ENCODE data around the gene CRB3. TPM values are rescaled to one million over a fixed set of nuclear protein-coding genes. Genes with fewer than 3 reads are reported as not detected.

Gene CRB3
- total and polyA plus RNA-seq, 2 donors (not counting 3 experiments of a cell fraction or from before 2014, with no cell fraction given) = not detected

DNA sequence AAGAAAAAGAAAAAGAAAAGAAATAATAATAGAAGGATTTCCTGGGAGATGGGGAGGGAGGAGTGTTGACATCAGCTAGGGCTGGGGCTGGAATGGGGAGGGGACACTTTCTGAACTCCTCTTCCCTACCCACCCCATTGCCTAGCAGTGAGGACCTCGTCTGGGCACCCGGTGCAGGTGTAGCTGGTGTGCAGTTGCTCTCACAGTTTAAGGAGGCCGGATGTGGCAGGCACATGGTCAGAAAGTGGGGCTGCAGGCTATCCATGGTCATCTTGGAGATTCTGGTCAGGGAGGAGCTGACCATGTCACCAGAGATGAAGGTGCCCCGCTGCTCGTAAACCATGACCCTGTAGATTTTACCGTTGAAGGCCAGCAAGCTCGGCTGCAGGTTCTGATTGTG lies 46.5 kb downstream of the CRB3 start:
- H3K9ac ChIP-seq (replicated peaks; ENCODE audit: extremely low read depth, insufficient read depth, low read length) = no peak overlapping the region
- no peaks in the 10 kb centered on the region for H4K20me1 ChIP-seq (replicated peaks; ENCODE audit: control insufficient read depth, extremely low read depth, insufficient read depth, low read length)
- no peaks in the 10 kb centered on the region for H3K9me3 ChIP-seq (replicated peaks; ENCODE audit: control insufficient read depth, insufficient read depth, low read length)
- no peak overlapping the region for H3K4me2 ChIP-seq (ENCODE audit: insufficient read depth, low read length)
- H3K36me3 ChIP-seq (ENCODE audit: control insufficient read depth in 2 of 2, extremely low read depth in 1 of 2, insufficient read depth in 2 of 2, low read length in 2 of 2) = no peaks in the 10 kb centered on the region
- no peak overlapping the region for H3K4me3 ChIP-seq (replicated peaks in 1 of 3; ENCODE audit: insufficient read depth in 1 of 3, low read depth in 1 of 3, low read length in 3 of 3)
- no peak for FAIRE-seq
- H3K27ac ChIP-seq (ENCODE audit: insufficient read depth, low read depth, low read length) = no peak overlapping the region
- dilution Hi-C loops (cut with MboI; ENCODE audit: extremely low pct_ligation_motif_present, low sequenced_read_pairs) = no loop called here
- no peaks in the 10 kb centered on the region for H3K79me2 ChIP-seq (ENCODE audit: control insufficient read depth, insufficient read depth, low read length)
- no peak for DNase-seq (ENCODE audit: low read depth, low spot score)
- H2AFZ ChIP-seq (ENCODE audit: low read depth, low read length) = no peak overlapping the region
- TF ChIP-seq MYC (IDR thresholded peaks at IDR 0.05; ENCODE audit: low read depth, low read length) (no peak), POLR2AphosphoS5 (IDR thresholded peaks at IDR 0.05; ENCODE audit: insufficient read depth, low read depth, low read length) (no peak), FOS (IDR thresholded peaks at IDR 0.05; ENCODE audit: borderline replicate concordance, insufficient read depth, low read length) (no peak), POLR2A (IDR thresholded peaks at IDR 0.05; ENCODE audit: low read depth, low read length) (no peak), GATA2 (IDR thresholded peaks at IDR 0.05; ENCODE audit: insufficient read depth, insufficient read length, low read depth, low read length) (no peak), EZH2 (IDR thresholded peaks at IDR 0.05; ENCODE audit: borderline replicate concordance, low read depth, low read length, severe bottlenecking) (no peak), JUN (IDR thresholded peaks at IDR 0.05; ENCODE audit: borderline replicate concordance, insufficient read depth, insufficient read length, low read depth) (no peak)
- TF ChIP-seq, protein P1, sequence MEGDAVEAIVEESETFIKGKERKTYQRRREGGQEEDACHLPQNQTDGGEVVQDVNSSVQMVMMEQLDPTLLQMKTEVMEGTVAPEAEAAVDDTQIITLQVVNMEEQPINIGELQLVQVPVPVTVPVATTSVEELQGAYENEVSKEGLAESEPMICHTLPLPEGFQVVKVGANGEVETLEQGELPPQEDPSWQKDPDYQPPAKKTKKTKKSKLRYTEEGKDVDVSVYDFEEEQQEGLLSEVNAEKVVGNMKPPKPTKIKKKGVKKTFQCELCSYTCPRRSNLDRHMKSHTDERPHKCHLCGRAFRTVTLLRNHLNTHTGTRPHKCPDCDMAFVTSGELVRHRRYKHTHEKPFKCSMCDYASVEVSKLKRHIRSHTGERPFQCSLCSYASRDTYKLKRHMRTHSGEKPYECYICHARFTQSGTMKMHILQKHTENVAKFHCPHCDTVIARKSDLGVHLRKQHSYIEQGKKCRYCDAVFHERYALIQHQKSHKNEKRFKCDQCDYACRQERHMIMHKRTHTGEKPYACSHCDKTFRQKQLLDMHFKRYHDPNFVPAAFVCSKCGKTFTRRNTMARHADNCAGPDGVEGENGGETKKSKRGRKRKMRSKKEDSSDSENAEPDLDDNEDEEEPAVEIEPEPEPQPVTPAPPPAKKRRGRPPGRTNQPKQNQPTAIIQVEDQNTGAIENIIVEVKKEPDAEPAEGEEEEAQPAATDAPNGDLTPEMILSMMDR (IDR thresholded peaks at IDR 0.05; ENCODE audit: extremely low read depth in 1 of 2, insufficient read depth in 1 of 2, low read depth in 1 of 2, low read length in 2 of 2) = no peak
- TF ChIP-seq, protein P2, sequence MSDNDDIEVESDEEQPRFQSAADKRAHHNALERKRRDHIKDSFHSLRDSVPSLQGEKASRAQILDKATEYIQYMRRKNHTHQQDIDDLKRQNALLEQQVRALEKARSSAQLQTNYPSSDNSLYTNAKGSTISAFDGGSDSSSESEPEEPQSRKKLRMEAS (IDR thresholded peaks at IDR 0.05; ENCODE audit: insufficient read depth, insufficient read length) = no peak
- no peaks in the 10 kb centered on the region for H3K27me3 ChIP-seq (ENCODE audit: control insufficient read depth in 2 of 2, insufficient read depth in 2 of 2, low read length in 2 of 2)
- ChIA-PET POLR2A (no interaction called here), CTCF (interaction anchor here (0.6 kb wide), 1 partner anchor 50 kb away, joined by 3 read pairs; no protein-coding TSS in a partner anchor)
- intact Hi-C loops (cut with micrococcal nuclease) = no loop called here
- H3K4me1 ChIP-seq (ENCODE audit: control insufficient read depth, extremely low read depth, insufficient read depth, low read length) = no peaks in the 10 kb centered on the region
- no TSS peak for BruUV-seq (replicated peaks)
- H3K9me1 ChIP-seq (replicated peaks; ENCODE audit: control insufficient read depth, extremely low read depth, insufficient read depth, low read length) = no peaks in the 10 kb centered on the region

Measured in endothelial cell of umbilical vein (primary cell).